SU-DHL-6 (cell line): ENCODE data around the gene TOX2.

ENCODE experiments used
- H2AFZ ChIP-seq: fragments of 200-600 bp; sonication (generic); 2 replicates; pipeline ENCODE4 v1.6.1; 2014; ENCODE audit warnings: low read depth, mild to moderate bottlenecking, moderate library complexity, mixed read lengths, antibody characterized with exemption, low read length; ENCODE audit not compliant: severe bottlenecking
- H3F3A ChIP-seq: fragments of 200-600 bp; shearing (Covaris generic); 2 replicates; pipeline ENCODE4 v1.6.0; 2016; ENCODE audit warnings: antibody characterized with exemption, mild to moderate bottlenecking; ENCODE audit not compliant: insufficient read depth
- H3K27ac ChIP-seq: fragments of 200-600 bp; sonication (generic); 2 replicates; pipeline ENCODE4 v1.5.1; 2016; ENCODE audit warnings: low read depth, mild to moderate bottlenecking, low read length, moderate library complexity, mixed read lengths
- H3K27me3 ChIP-seq: fragments of 200-600 bp; sonication (generic), shearing (Covaris generic); 2 replicates; pipeline ENCODE4 v1.6.0; 2014; ENCODE audit warnings: mild to moderate bottlenecking, low read length
- H3K36me3 ChIP-seq: fragments of 200-600 bp; sonication (generic); 2 replicates; pipeline ENCODE4 v1.6.1; 2014; ENCODE audit warnings: mild to moderate bottlenecking, low read length, mixed read lengths
- H3K4me2 ChIP-seq: fragments of 300-600, 200-600 bp; shearing (Covaris generic), sonication (generic); 2 replicates; pipeline ENCODE4 v1.6.0; 2014; ENCODE audit warnings: low read length, low read depth, mild to moderate bottlenecking; ENCODE audit not compliant: poor library complexity, severe bottlenecking
- H3K4me3 ChIP-seq: fragments of 200-600 bp; sonication (generic); 2 replicates; pipeline ENCODE4 v1.5.1; 2014; ENCODE audit warnings: antibody characterized with exemption, low read length, mild to moderate bottlenecking, mixed read lengths; ENCODE audit not compliant: insufficient read depth, poor library complexity, severe bottlenecking
- H3K79me2 ChIP-seq: fragments of 200-600 bp; sonication (generic); 2 replicates; pipeline ENCODE4 v1.6.1; 2014; ENCODE audit warnings: mild to moderate bottlenecking, low read length, moderate library complexity; ENCODE audit not compliant: insufficient read depth
- H3K9ac ChIP-seq: fragments of 200-600 bp; sonication (generic); 2 replicates; pipeline ENCODE4 v1.7.0; 2014; ENCODE audit warnings: mild to moderate bottlenecking, low read length
- H3K9me2 ChIP-seq: fragments of 200-600 bp; sonication (generic); replicated peaks from 2 replicates; pipeline ENCODE4 v1.6.1; 2014; ENCODE audit warnings: low read length; ENCODE audit not compliant: insufficient read depth
- H3K9me3 ChIP-seq: fragments of 200-600 bp; sonication (generic); 2 replicates; pipeline ENCODE4 v1.6.1; 2014; ENCODE audit warnings: low read length, mixed read lengths; ENCODE audit not compliant: insufficient read depth
- H4K20me1 ChIP-seq: fragments of 200-600 bp; sonication (generic); 2 replicates; pipeline ENCODE4 v1.6.1; 2014; ENCODE audit warnings: low read depth, mild to moderate bottlenecking, antibody characterized with exemption, low read length, moderate library complexity, mixed read lengths
- CTCF ChIP-seq: fragments of 200-600 bp; sonication (generic); IDR thresholded peaks from one replicate; pipeline ENCODE4 v1.5.1; 2017; ENCODE audit warnings: antibody characterized with exemption, mild to moderate bottlenecking, low read length, moderate library complexity; ENCODE audit not compliant: insufficient read depth, poor library complexity, severe bottlenecking
- EZH2phosphoT487 ChIP-seq: fragments of 200-600 bp; sonication (generic), shearing (Covaris generic); conservative IDR thresholded peaks from 2 replicates; pipeline ENCODE4 v1.6.1; 2018; ENCODE audit warnings: mild to moderate bottlenecking, antibody characterized with exemption, low read length, moderate library complexity, mixed read lengths

The TOX2 gene

GRCh38 chr20:43955062-43955749, 40.6 kb downstream of the TOX2 start:
- Histone ChIP-seq H3K9ac (no peak overlapping the region), H3F3A (no peaks in the 10 kb centered on the region), H4K20me1 (no peaks in the 10 kb centered on the region), H3K27ac (no peak overlapping the region), H2AFZ (no peak overlapping the region), H3K79me2 (no peaks in the 10 kb centered on the region), H3K4me3 (no peak overlapping the region), H3K27me3 (no peaks in the 10 kb centered on the region), H3K36me3 (no peaks in the 10 kb centered on the region), H3K9me3 (no peaks in the 10 kb centered on the region), H3K4me2 (no peak overlapping the region), H3K9me2 (no peaks in the 10 kb centered on the region)
- no peak for TF ChIP-seq CTCF
- TF ChIP-seq EZH2phosphoT487, result no peak

- Histone ChIP-seq H3K27ac (no peak overlapping the region), H3F3A (no peaks in the 10 kb centered on the region), H4K20me1 (no peaks in the 10 kb centered on the region), H3K9me2 (no peaks in the 10 kb centered on the region), H2AFZ (no peak overlapping the region), H3K9me3 (no peaks in the 10 kb centered on the region), H3K9ac (no peak overlapping the region), H3K4me3 (no peak overlapping the region), H3K4me2 (no peak overlapping the region), H3K79me2 (no peaks in the 10 kb centered on the region), H3K27me3 (no peaks in the 10 kb centered on the region), H3K36me3 (no peaks in the 10 kb centered on the region)
- TF ChIP-seq CTCF (no peak), EZH2phosphoT487 (no peak)
Measured at GRCh38 chr20:43955750-43956191, 41.1 kb downstream of the TOX2 start.

GRCh38 chr20:43957392-43957791, 42.7 kb downstream of the TOX2 start:
- Histone ChIP-seq H3K9me2 (no peaks in the 10 kb centered on the region), H3K79me2 (no peaks in the 10 kb centered on the region), H4K20me1 (no peaks in the 10 kb centered on the region), H3F3A (no peaks in the 10 kb centered on the region), H3K27ac (no peak overlapping the region), H3K27me3 (no peaks in the 10 kb centered on the region), H3K36me3 (no peaks in the 10 kb centered on the region), H3K4me2 (no peak overlapping the region), H3K4me3 (no peak overlapping the region), H3K9me3 (no peaks in the 10 kb centered on the region), H3K9ac (no peak overlapping the region), H2AFZ (no peak overlapping the region)
- TF ChIP-seq CTCF (no peak), EZH2phosphoT487 (no peak)
